ENCODE results near the gene ST6GALNAC6.

DNA sequence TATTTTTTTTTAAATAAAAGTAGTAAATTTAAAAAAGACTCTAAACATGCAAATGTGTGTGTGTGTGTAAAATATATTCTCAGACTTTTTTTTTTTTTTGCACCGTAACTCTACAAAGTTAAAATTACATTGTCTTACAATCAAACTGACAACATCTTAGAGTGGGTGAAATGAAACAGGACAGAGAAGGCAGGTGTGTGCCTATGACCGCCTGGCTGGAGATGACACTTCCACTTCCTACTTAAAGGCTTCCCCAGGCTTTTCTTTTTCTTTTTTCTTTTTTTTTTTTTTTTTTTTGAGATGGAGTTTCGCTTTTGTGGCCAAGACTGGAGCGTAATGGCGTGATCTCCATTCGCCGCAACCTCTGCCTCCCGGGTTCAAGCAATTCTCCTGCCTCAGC, 19.3 kb downstream of the ST6GALNAC6 start:
- TF ChIP-seq EHMT2 (IDR thresholded peaks at IDR 0.05; ENCODE audit: low read depth) (no peak), POLR2A (IDR thresholded peaks at IDR 0.05; ENCODE audit: low read length) (no peak)
- TF ChIP-seq, protein P1, sequence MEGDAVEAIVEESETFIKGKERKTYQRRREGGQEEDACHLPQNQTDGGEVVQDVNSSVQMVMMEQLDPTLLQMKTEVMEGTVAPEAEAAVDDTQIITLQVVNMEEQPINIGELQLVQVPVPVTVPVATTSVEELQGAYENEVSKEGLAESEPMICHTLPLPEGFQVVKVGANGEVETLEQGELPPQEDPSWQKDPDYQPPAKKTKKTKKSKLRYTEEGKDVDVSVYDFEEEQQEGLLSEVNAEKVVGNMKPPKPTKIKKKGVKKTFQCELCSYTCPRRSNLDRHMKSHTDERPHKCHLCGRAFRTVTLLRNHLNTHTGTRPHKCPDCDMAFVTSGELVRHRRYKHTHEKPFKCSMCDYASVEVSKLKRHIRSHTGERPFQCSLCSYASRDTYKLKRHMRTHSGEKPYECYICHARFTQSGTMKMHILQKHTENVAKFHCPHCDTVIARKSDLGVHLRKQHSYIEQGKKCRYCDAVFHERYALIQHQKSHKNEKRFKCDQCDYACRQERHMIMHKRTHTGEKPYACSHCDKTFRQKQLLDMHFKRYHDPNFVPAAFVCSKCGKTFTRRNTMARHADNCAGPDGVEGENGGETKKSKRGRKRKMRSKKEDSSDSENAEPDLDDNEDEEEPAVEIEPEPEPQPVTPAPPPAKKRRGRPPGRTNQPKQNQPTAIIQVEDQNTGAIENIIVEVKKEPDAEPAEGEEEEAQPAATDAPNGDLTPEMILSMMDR (IDR thresholded peaks at IDR 0.05), result no peak
- TF ChIP-seq, protein P2, sequence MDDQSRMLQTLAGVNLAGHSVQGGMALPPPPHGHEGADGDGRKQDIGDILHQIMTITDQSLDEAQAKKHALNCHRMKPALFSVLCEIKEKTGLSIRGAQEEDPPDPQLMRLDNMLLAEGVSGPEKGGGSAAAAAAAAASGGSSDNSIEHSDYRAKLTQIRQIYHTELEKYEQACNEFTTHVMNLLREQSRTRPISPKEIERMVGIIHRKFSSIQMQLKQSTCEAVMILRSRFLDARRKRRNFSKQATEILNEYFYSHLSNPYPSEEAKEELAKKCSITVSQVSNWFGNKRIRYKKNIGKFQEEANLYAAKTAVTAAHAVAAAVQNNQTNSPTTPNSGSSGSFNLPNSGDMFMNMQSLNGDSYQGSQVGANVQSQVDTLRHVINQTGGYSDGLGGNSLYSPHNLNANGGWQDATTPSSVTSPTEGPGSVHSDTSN (IDR thresholded peaks at IDR 0.05), result no peak
